Measurements from ENCODE around the gene PLEKHA7.

The PLEKHA7 gene

DNA sequence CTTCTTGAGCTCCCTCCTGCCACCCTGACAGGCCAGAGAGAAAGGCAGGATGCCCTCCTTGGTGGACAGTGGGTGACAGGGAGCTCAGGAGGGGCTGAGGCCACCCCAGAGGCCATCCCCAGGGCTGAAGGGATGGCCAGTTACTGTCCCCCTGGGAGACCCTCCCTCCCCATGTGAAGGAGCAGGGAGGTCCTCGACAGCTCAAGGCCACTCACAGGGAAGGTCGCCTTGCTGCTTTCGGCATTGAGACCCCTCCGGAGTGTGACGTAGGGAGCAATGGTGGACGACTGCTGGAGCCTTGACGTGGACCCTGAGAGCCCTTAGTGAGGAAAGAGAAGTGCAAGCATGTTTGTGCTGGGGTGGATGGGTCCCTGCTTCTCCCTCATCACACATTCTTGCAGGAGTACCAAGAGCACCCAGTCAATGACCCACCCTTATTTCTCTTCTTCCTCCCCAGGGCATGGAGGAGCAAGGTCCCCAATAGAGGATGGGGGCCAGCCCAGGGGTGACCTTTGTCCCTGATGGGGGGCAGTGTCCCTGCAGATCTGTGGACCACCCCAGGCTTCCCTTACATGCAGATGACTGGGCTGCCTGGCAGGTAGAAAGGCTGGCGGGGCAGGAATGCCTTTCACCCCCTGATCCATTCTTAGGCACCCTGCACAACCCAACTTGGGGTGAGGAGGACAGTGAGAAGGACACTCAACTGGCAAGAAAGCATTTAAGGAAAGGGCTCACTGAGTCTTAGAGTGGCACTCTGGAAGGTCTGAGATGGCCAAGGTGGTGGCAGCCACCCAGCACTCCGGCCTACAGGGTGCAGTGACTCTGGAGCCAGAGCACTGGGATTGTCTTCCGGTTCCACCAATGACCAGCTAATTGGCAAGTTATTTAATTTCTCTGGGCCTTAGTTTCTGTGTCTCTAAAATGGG is 224.4 kb downstream of the PLEKHA7 start:
- Histone ChIP-seq H3K36me3 (no peaks in the 10 kb centered on the region), H3K9me3 (no peaks in the 10 kb centered on the region), H3K27me3 (no peaks in the 10 kb centered on the region), H3K4me3 (ENCODE audit: low read depth, low read length) (no peak overlapping the region), H3K4me1 (no peaks in the 10 kb centered on the region)
- no peak for DNase-seq
- TF ChIP-seq, protein P1, sequence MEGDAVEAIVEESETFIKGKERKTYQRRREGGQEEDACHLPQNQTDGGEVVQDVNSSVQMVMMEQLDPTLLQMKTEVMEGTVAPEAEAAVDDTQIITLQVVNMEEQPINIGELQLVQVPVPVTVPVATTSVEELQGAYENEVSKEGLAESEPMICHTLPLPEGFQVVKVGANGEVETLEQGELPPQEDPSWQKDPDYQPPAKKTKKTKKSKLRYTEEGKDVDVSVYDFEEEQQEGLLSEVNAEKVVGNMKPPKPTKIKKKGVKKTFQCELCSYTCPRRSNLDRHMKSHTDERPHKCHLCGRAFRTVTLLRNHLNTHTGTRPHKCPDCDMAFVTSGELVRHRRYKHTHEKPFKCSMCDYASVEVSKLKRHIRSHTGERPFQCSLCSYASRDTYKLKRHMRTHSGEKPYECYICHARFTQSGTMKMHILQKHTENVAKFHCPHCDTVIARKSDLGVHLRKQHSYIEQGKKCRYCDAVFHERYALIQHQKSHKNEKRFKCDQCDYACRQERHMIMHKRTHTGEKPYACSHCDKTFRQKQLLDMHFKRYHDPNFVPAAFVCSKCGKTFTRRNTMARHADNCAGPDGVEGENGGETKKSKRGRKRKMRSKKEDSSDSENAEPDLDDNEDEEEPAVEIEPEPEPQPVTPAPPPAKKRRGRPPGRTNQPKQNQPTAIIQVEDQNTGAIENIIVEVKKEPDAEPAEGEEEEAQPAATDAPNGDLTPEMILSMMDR (IDR thresholded peaks at IDR 0.05; ENCODE audit: low read depth, low read length): no peak

GRCh38 chr11:16789063-16789420 is 225.2 kb downstream of the PLEKHA7 start:
- no peak for DNase-seq
- Histone ChIP-seq H3K4me3 (ENCODE audit: low read depth, low read length) (no peak overlapping the region), H3K4me1 (no peaks in the 10 kb centered on the region), H3K36me3 (no peaks in the 10 kb centered on the region), H3K9me3 (no peaks in the 10 kb centered on the region), H3K27me3 (no peaks in the 10 kb centered on the region)
- TF ChIP-seq, protein P1 (IDR thresholded peaks at IDR 0.05; ENCODE audit: low read depth, low read length): no peak

DNA sequence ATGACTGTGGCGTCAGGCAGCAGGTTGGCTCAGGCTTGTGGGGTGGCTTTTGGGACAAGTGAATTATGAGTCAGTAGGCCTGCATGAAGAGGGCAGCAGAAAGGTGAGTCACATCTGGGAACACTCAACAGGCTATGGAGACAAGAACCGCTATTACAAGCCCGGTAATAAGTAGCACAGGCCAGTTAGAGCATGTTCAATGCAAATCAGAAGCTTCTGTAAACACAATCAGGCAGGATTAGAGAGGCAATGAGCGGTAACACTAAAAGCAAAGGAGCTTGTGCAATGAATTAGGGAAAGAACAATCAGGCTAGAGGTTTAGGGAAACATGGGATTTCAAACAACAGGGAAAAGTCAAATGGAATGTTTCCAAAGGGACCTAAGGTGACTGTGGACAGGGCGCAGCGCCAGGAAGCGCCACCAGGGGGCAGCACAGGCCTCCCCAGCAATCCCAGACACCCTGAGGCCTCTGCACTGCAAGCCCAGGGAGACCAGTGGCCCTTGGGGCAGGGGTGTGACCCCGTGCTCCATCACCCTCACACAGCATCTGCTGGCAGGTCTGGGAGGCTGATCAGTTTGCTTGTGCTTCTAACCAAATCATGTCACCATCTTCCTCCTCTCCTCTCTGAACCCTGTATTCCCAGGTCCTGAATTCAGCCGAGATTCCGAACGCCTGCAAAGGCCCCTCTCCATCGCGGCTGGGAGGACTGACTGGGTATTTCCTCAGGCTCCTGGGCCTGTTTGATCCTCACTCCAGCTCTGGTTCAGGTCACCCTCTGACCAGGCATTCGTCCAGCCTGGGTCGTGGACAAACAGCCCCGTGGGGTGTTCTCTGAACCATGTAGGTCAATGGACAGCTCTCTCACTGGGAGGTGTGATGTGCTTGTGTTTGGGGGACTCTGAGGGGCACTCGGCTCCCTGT is 225.8 kb downstream of the PLEKHA7 start:
- no peaks in the 10 kb centered on the region for H3K36me3 ChIP-seq
- no peaks in the 10 kb centered on the region for H3K4me1 ChIP-seq
- no peaks in the 10 kb centered on the region for H3K9me3 ChIP-seq
- TF ChIP-seq, protein P1 (IDR thresholded peaks at IDR 0.05; ENCODE audit: low read depth, low read length): peak; percentile 81
- no peak overlapping the region for H3K4me3 ChIP-seq (ENCODE audit: low read depth, low read length)
- H3K27me3 ChIP-seq: no peaks in the 10 kb centered on the region
- DNase-seq: peak; percentile 58

GRCh38 chr11:16787035-16787742 is 227.0 kb downstream of the PLEKHA7 start:
- Histone ChIP-seq H3K4me1 (no peaks in the 10 kb centered on the region), H3K36me3 (no peaks in the 10 kb centered on the region), H3K27me3 (no peaks in the 10 kb centered on the region), H3K4me3 (ENCODE audit: low read depth, low read length) (no peak overlapping the region), H3K9me3 (no peaks in the 10 kb centered on the region)
- TF ChIP-seq, protein P1 (IDR thresholded peaks at IDR 0.05; ENCODE audit: low read depth, low read length): no peak
- DNase-seq: no peak

GRCh38 chr11:16786131-16786530 is 228.1 kb downstream of the PLEKHA7 start:
- Histone ChIP-seq H3K27me3 (no peaks in the 10 kb centered on the region), H3K4me1 (no peaks in the 10 kb centered on the region), H3K4me3 (ENCODE audit: low read depth, low read length) (no peak overlapping the region), H3K36me3 (no peaks in the 10 kb centered on the region), H3K9me3 (no peaks in the 10 kb centered on the region)
- TF ChIP-seq, protein P1 (IDR thresholded peaks at IDR 0.05; ENCODE audit: low read depth, low read length): no peak
- no peak for DNase-seq

Data from BE2C (cell line).